K562 (cell line): ENCODE data around the gene SSBP2. TPM values are rescaled to one million over a fixed set of nuclear protein-coding genes. Genes with fewer than 3 reads are reported as not detected.

Source experiments
- ATF3 ChIP-seq, 2 experiments: fragments of 450-650 bp in 1 of 2; sonication (generic) in 1 of 2; formaldehyde crosslinking in 1 of 2; IDR thresholded peaks in 1 of 2; conservative IDR thresholded peaks in 1 of 2; 2 replicates each; pipeline versions ENCODE4 v1.6.1 to v1.8.1; 2016 to 2023; ENCODE audit warnings: mild to moderate bottlenecking in 2 of 2, moderate library complexity in 2 of 2, inconsistent platforms in 1 of 2, missing genetic modification reagents in 1 of 2
- CEBPG ChIP-seq, 3 experiments: fragments of 200-800 bp in 1 of 3; sonication (Bioruptor generic) in 1 of 3; sonication (generic) in 1 of 3; formaldehyde crosslinking in 1 of 3; IDR thresholded peaks in 2 of 3; conservative IDR thresholded peaks in 1 of 3; 2 replicates each; pipeline versions ENCODE4 v1.6.1 to v1.8.0; 2016 to 2022; ENCODE audit warnings: missing compliant biosample characterization in 2 of 3, missing genetic modification characterization in 2 of 3, mild to moderate bottlenecking in 1 of 3, missing genetic modification reagents in 1 of 3
- FOXM1 ChIP-seq, 2 experiments: fragments of 450-650 bp in 1 of 2; sonication (generic) in 1 of 2; formaldehyde crosslinking in 1 of 2; IDR thresholded peaks; 2 replicates each; pipeline versions ENCODE4 v1.6.1 to v1.9.0; 2017 to 2022; ENCODE audit warnings: low read depth in 2 of 2, mild to moderate bottlenecking in 2 of 2, missing genetic modification reagents in 1 of 2, moderate library complexity in 1 of 2
- HMG20B ChIP-seq: fragments of 250-450 bp; sonication (Bioruptor Pico); IDR thresholded peaks from 2 replicates; pipeline ENCODE4 v1.5.0; 2021; ENCODE audit warnings: mild to moderate bottlenecking
- polyA plus RNA-seq, 8 experiments: library from polyadenylated mRNA; depleted of rRNA in 4 of 8; stranded (reverse) in 5 of 8; unstranded in 3 of 8; fragments of >200 nt; fragmentation: Nextera tagmentation in 2 of 8; fragmentation: Illumina TruSeq in 1 of 8; extraction: Ambion mirVana in 2 of 8; extraction: Trizol in 1 of 8; gene quantifications; 2 replicates each; pipeline versions ENCODE4 v1.2.1 to v1.2.3, GENCODE V29; 2011 to 2014; ENCODE audit warnings: inconsistent platforms in 1 of 8, missing spikeins in 1 of 8
- total RNA-seq, 7 experiments: library from RNA; depleted of rRNA in 6 of 7; stranded (reverse); fragments of >200 nt in 6 of 7; fragmentation: Illumina TruSeq in 2 of 7; extraction: Trizol in 2 of 7; gene quantifications; 2 replicates each; pipeline versions ENCODE4 v1.2.1 to v1.2.3, GENCODE V29; 2011 to 2021; ENCODE audit warnings: low replicate concordance in 1 of 7
- TF ChIP-seq, protein P1 (sequence below), 2 experiments: IDR thresholded peaks in 1 of 2; conservative IDR thresholded peaks in 1 of 2; 2 replicates each; pipeline ENCODE4 v1.6.1; 2016; ENCODE audit warnings: low read depth in 2 of 2, mild to moderate bottlenecking in 1 of 2, missing compliant biosample characterization in 1 of 2, missing genetic modification characterization in 1 of 2, moderate library complexity in 1 of 2
- TF ChIP-seq, protein P2 (sequence below): sonication (generic); IDR thresholded peaks from 2 replicates; pipeline ENCODE4 v1.6.1; 2016

Gene SSBP2
- total and polyA plus RNA-seq, 9 of the 15 experiments (the other 6 are each of a cell fraction or from before 2014, with no cell fraction given) = 22.3 to 133 (median 42.1) TPM

GRCh38 chr5:81696418-81697397, 54.2 kb downstream of the SSBP2 start (continued):
- TF ChIP-seq ATF3 (IDR thresholded peaks at IDR 0.05) = peak; percentile 76
- no peak for TF ChIP-seq ATF3 (CRISPR knock-in tag; conservative IDR thresholded peaks at IDR 0.05)
- TF ChIP-seq, protein P1, sequence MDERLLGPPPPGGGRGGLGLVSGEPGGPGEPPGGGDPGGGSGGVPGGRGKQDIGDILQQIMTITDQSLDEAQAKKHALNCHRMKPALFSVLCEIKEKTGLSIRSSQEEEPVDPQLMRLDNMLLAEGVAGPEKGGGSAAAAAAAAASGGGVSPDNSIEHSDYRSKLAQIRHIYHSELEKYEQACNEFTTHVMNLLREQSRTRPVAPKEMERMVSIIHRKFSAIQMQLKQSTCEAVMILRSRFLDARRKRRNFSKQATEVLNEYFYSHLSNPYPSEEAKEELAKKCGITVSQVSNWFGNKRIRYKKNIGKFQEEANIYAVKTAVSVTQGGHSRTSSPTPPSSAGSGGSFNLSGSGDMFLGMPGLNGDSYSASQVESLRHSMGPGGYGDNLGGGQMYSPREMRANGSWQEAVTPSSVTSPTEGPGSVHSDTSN (CRISPR knock-in tag; IDR thresholded peaks at IDR 0.05; ENCODE audit: low read depth) = no peak
- TF ChIP-seq, protein P1 (tag; conservative IDR thresholded peaks at IDR 0.05; ENCODE audit: low read depth) = 0 out of 2 replicates have a peak, but pooled peaks have one; percentile 9
- TF ChIP-seq HMG20B (CRISPR knock-in tag) = no peak
- peak; percentile 37; the same call in 1 of the 2 replicates for TF ChIP-seq FOXM1 (IDR thresholded peaks at IDR 0.05; ENCODE audit: low read depth)
- no peak for TF ChIP-seq FOXM1 (CRISPR knock-in tag; IDR thresholded peaks at IDR 0.05; ENCODE audit: low read depth)
- TF ChIP-seq CEBPG (CRISPR knock-in tag; IDR thresholded peaks at IDR 0.05) = no peak
- peak; percentile 74 to 84 for TF ChIP-seq CEBPG (tag; conservative IDR thresholded peaks at IDR 0.05 in 1 of 2, IDR thresholded peaks at IDR 0.05 in 1 of 2)
- TF ChIP-seq, protein P2, sequence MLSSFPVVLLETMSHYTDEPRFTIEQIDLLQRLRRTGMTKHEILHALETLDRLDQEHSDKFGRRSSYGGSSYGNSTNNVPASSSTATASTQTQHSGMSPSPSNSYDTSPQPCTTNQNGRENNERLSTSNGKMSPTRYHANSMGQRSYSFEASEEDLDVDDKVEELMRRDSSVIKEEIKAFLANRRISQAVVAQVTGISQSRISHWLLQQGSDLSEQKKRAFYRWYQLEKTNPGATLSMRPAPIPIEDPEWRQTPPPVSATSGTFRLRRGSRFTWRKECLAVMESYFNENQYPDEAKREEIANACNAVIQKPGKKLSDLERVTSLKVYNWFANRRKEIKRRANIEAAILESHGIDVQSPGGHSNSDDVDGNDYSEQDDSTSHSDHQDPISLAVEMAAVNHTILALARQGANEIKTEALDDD = peak; percentile 39; the same call in 1 of the 2 replicates
